T-helper 1 cell (primary cell): ENCODE data around the gene LRRC43.
"Not testable (repeated sequence)": the region's sequence is repeated elsewhere in the genome, so short reads cannot be mapped to it uniquely, and the experiment has no call there.

Experiments used
- DNase-seq, 5 donors: peaks; one replicate each; pipeline ENCODE4 v3.0.0-alpha.2; 2012 to 2020

LRRC43 gene

GRCh38 chr12:122194804-122195203, 11.9 kb downstream of the LRRC43 start:
- DNase-seq, result no peak

GRCh38 chr12:122195405-122195804, 12.5 kb downstream of the LRRC43 start:
- no peak for DNase-seq

DNA sequence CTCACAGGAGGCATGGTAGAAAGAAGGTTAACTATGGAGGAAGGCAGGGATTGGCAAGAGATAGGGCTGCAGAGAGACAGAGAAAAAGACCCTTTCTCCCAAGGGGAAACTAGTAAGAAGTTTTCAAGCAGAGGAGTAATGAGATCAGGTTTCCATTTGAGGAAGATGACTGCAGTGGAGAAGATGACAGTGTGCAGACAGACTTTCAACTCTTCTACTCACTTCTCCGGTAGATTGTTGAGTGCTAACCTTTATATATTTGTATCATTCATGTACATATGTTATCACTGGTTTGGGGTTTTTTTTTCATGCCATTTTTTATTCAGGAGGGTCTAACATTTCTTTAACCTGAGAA, 14.7 kb downstream of the LRRC43 start:
- no peak for DNase-seq

DNA sequence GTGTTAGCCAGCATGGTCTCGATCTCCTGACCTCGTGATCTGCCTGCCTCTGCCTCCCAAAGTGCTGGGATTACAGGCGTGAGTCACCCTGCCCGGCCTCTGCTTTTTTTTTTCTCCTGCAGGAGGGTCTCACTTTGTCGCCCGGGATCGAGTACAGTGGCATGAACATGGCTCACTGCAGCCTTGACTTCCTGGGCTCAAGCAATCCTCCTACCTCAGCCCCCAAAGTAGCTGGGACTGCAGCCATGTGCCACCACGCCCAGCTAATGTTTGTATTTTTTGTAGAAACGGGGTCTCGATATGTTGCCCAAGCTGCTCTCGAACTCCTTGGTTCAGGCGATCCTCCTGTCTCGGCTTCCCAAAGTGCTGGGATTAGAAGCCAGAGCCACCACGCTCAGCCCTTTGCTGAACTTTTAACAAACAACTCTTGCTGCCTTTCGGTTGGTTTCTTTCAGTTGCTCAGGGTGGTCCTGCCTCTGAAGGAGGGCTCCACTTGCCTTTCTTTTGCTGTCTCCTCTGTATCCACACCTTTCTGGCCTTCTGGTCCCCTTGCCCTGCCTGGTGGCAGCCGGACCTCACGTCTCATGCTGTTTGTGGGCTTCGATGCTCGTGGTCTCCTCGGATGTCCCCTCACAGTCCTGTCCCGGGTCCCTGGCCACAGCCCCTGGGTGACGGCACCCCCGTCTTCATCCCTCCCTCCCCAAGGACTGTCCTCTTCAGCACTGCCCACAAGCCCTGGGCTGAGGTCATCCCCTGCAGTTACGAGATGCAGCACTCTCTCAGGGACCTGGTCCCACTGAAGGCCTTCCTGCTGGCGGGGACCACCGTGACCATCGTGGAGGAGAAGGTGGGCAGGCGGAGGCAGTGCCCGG, 16.8 kb downstream of the LRRC43 start:
- DNase-seq, result no peak

DNA sequence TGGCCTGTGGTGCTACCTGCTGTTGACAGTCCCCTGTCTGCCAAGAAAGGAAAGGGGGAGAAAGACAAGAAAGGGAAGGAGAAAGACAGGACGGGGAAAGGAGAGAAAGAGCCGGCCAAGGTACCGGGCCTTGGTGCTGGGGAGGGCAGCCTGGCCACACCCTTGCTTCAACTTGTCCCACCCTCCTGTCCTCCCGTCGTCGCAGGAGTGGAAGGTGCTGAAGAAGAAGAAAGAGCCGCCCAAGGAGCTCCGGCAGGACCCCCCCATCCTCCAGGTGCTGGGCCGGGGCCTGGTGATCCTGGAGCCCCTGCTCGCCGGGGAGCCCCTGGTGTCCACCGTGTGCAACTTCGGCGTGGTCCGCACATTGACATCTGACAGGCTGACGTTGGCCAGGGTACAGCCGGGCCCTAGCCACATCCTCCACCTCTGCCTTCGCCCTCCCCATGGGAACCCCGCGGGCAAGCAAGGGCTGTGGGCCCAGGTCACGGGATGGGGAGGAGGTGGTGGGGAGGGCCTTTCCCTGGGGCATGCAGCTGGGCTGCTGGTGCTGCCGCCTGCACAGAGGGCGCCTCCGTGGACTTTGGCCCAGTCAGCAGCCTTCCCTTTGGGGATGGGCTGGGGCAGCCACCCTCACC, 17.7 kb downstream of the LRRC43 start:
- DNase-seq, result no peak

- DNase-seq, result no peak
Observed at GRCh38 chr12:122201381-122201780, 18.5 kb downstream of the LRRC43 start.

DNA sequence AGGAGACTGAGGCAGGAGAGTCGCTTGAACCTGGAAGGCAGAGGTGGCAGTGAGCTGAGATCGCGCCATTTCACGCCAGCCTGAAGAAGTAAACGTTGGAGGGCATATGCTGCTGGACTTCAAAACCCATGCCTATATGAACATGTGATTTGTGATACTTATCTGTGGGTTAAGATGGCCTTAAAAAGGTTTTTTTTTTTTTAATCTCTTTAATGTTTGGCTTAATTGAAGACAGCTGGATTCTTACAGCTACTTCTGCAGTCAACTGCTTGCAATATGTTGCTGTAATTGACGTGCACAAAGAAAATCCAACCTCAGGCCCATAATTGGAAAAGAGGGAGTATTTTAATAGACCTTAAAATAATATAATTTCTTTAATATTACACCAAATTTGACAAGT, 19.1 kb downstream of the LRRC43 start:
- DNase-seq, result no peak

DNA sequence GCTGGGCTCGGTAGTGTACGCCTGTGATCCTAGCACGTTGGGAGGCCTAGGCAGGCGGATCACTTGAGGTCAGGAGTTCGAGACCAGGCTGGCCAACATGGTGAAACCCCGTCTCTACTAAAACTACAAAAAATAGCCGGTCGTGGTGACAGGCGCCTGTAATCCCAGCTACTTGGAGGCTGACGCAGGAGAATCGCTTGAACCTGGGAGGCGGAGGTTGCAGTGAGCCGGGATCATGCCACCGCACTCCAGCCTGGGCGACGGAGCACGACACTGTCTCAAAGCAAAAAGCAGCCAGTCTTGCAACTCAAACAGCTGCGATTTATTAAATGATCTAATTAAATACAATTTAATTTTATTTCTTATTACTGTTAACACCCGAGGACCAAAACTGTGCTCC, 19.9 kb downstream of the LRRC43 start:
- not testable (repeated sequence) for DNase-seq

- peak; percentile 27 to 65 (median 62) for DNase-seq
Observed at GRCh38 chr12:122203301-122204166, 20.6 kb downstream of the LRRC43 start, which contains the start of gene B3GNT4. B3GNT4 (plus strand) TSS chr12:122203709; CDS start chr12:122204619, 910 bp downstream.

GRCh38 chr12:122204167-122205052, 21.5 kb downstream of the LRRC43 start:
- DNase-seq, result peak in 1 of 5 donors; percentile 23

DNA sequence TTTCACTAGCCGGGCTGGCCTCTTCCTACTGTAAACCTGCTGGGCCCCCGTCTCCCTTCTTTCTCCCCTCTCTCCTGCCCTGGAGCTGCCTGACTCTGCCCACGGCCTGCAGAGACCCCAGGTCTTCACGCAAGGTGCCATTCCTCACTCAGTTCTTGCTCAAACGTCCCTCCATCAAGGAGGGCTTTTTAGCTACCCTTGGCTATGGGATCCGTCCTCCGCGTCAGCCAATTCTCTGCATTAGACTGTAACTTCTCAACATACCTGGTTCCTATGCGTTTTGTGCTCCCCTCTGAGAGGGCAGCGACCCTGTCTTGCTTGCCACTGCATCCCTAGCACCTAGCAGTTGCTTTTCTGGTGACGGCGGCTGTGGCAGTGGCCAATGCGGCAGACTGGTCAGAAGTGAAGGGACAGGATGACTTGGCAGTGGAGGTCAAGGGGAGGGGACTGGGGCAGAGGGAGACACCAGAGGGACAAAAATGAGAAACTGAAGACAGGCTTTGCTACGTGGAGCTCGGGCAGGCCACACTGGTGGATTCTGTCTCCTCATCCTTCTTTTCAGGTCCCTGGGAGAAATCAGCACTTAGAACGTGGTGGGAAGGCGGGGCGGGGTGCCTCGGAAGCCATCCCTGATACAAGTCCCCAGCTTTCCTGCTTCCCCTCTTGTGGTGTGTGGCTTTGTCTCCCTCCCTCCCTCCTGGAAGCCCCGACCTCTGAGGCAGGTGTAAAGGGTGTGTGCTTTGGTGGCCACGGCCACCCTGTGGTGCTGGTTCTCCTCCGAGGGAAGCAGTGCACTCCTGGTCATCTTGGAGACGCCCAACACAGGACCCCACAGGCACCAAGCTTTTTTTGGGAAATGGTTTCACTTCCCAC, 22.4 kb downstream of the LRRC43 start:
- no peak for DNase-seq

DNA sequence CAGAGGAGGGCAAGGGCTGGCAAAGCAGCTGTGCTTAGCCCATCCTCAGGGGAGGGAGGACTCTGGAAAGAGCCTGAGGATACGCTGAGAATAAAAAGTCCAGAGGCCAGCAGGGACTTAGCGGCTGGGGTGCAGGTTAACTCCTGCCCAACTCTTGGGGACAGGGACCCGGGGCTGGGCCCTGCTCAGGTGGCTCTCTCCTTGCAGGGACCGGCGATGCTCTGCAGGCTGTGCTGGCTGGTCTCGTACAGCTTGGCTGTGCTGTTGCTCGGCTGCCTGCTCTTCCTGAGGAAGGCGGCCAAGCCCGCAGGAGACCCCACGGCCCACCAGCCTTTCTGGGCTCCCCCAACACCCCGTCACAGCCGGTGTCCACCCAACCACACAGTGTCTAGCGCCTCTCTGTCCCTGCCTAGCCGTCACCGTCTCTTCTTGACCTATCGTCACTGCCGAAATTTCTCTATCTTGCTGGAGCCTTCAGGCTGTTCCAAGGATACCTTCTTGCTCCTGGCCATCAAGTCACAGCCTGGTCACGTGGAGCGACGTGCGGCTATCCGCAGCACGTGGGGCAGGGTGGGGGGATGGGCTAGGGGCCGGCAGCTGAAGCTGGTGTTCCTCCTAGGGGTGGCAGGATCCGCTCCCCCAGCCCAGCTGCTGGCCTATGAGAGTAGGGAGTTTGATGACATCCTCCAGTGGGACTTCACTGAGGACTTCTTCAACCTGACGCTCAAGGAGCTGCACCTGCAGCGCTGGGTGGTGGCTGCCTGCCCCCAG, 23.4 kb downstream of the LRRC43 start:
- DNase-seq, result no peak

GRCh38 chr12:122206976-122207375, 24.1 kb downstream of the LRRC43 start:
- DNase-seq, result no peak

DNA sequence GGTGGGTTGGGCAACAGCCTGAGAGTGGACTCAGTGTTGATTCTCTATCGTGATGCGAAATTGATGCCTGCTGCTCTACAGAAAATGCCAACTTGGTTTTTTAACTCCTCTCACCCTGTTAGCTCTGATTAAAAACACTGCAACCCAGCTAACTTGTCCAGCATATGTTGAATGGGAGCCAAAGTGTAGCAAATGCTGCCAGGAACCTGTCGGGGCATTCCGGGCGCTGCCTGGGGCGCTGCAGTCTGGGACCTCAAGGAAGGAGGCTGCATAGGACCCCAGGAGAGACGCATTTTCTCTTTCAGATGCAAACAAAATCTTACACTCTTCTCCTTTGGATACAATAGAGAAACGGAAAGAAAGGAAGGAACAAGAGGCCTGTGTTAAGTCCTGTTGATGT, 24.5 kb downstream of the LRRC43 start:
- DNase-seq, result no peak

GRCh38 chr12:122208073-122208820, 25.3 kb downstream of the LRRC43 start:
- no peak for DNase-seq

GRCh38 chr12:122215771-122216170, 32.8 kb downstream of the LRRC43 start:
- DNase-seq, result no peak

DNA sequence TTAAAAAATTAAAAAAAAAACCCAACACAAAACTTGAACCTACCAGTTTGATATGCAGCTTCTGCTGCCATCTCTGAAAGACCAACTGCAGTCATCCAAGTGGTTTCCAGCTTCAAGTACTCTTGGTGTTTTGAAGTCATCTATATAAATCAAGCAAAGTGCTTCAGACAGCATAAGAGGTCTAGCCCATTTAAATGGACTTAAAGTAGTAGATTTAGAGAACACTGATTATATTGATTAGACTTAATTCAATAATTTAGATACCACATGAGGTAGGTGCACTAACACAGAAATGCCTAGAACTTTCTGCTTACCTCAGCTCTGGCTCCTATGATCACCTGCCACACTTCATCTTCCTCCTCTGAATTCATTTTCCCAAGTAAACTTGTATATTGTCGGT, 33.5 kb downstream of the LRRC43 start:
- DNase-seq, result no peak

DNA sequence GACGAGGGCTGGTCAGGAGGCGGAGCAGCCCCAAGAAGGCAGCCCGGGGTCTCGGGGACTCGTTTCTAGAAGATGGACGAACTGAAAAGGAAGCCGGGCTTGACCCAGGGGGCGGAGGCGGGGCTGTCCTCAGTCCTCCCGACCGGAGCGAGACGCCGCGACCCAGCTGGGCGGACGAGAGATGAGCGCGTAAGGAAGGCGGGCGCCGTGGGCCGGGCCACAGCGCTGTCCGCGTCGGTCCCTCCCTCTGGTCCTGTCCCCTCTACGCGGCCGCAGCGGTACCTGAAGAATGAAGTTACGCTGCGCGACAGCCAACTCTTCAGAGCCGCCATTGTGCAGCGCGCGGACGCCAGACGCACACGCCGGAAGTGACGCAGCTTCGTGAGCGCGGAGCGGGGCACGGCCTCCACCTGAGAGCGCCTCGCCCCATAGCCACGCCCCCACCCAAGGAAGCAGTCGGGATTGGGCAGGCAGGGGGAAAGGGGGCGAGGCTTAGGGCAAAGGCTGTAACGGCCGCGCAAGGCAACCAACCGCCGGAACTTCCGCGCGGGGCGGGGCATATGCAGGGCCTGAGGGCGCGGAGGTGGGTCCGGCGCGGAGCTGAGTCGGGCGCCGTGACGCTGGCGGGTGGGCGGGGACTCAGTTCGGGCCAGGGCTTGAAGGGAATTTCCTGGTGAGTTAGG, 42.9 kb downstream of the LRRC43 start, which contains the start of gene DIABLO:
TSS of gene DIABLO (minus strand) at position 370 of the 683 bp plus-strand sequence. CDS start at position 332, 38 bp downstream.
- peak; percentile 100 for DNase-seq
